HCT116 (cell line): ENCODE measurements around the gene KIAA0319L.

Source experiments
- CTCF ChIP-seq, 3 experiments: fragments of 200-600 bp in 1 of 3; sonication (generic) in 1 of 3; IDR thresholded peaks in 2 of 3; conservative IDR thresholded peaks in 1 of 3; 2 replicates each; pipeline ENCODE4 v1.5.1; 2012 to 2017; ENCODE audit warnings: low read depth in 2 of 3, low read length in 2 of 3, antibody characterized with exemption in 1 of 3, borderline replicate concordance in 1 of 3, control low read depth in 1 of 3, mild to moderate bottlenecking in 1 of 3, mixed read lengths in 1 of 3, mixed run types in 1 of 3, moderate library complexity in 1 of 3; ENCODE audit not compliant: insufficient read depth in 1 of 3
- EGR1 ChIP-seq: IDR thresholded peaks from 2 replicates; pipeline ENCODE4 v1.6.1; 2012; ENCODE audit warnings: low read depth
- EZH2 ChIP-seq: fragments of 200-600 bp; sonication (generic); IDR thresholded peaks from 2 replicates; pipeline ENCODE4 v1.6.1; 2017; ENCODE audit warnings: antibody characterized with exemption, mixed run types
- EZH2phosphoT487 ChIP-seq: fragments of 200-600 bp; IDR thresholded peaks from 2 replicates; pipeline ENCODE4 v1.6.1; 2018; ENCODE audit warnings: antibody characterized with exemption, borderline replicate concordance
- POLR2A ChIP-seq: IDR thresholded peaks from 2 replicates; pipeline ENCODE4 v1.7.0; 2011; ENCODE audit warnings: borderline replicate concordance; ENCODE audit not compliant: insufficient read depth, insufficient read length; ENCODE audit errors: extremely low read depth
- POLR2AphosphoS5 ChIP-seq: IDR thresholded peaks from 2 replicates; pipeline ENCODE4 v1.6.1; 2011; ENCODE audit warnings: mild to moderate bottlenecking, low read depth, low read length, moderate library complexity
- SIN3A ChIP-seq: IDR thresholded peaks from 2 replicates; pipeline ENCODE4 v1.6.1; 2012; ENCODE audit warnings: low read depth
- SP1 ChIP-seq: IDR thresholded peaks from 2 replicates; pipeline ENCODE4 v1.6.1; 2012; ENCODE audit warnings: low read depth
- SRF ChIP-seq: IDR thresholded peaks from 2 replicates; pipeline ENCODE4 v1.6.1; 2012; ENCODE audit warnings: low read depth
- TF ChIP-seq, protein P1 (sequence below): IDR thresholded peaks from 2 replicates; pipeline ENCODE4 v1.6.1; 2012

GRCh38 chr1:35432231-35432630 is 125.0 kb downstream of the KIAA0319L start:
- TF ChIP-seq CTCF (IDR thresholded peaks at IDR 0.05 in 2 of 3, conservative IDR thresholded peaks at IDR 0.05 in 1 of 3; ENCODE audit: borderline replicate concordance in 1 of 3, insufficient read depth in 1 of 3, low read depth in 2 of 3, low read length in 2 of 3) (no peak), POLR2A (no peak), SP1 (no peak), EGR1 (no peak), SIN3A (no peak), POLR2AphosphoS5 (no peak), SRF (no peak), EZH2phosphoT487 (no peak), EZH2 (no peak)
- TF ChIP-seq, protein P1, sequence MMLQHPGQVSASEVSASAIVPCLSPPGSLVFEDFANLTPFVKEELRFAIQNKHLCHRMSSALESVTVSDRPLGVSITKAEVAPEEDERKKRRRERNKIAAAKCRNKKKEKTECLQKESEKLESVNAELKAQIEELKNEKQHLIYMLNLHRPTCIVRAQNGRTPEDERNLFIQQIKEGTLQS = no peak
